ENCODE measurements around the gene FUS.

GRCh38 chr16:31131416-31131815 is 48.5 kb upstream of the FUS start:
- no peak for TF ChIP-seq FOXA1 (IDR thresholded peaks at IDR 0.05)
- no peak for TF ChIP-seq ZNF384 (IDR thresholded peaks at IDR 0.05)
